HG03378 (cell line): ENCODE data around the gene KCTD21.
"Not testable (repeated sequence)": the region's sequence is repeated elsewhere in the genome, so short reads cannot be mapped to it uniquely, and the experiment has no call there.

Source experiments
- ATAC-seq: cut with Tn5 transposase; IDR thresholded peaks from one replicate; pipeline ENCODE4 v1.9.1; 2021; ENCODE audit warnings: mild to moderate bottlenecking, moderate library complexity; ENCODE audit not compliant: unreplicated experiment

The KCTD21 gene, protein sequence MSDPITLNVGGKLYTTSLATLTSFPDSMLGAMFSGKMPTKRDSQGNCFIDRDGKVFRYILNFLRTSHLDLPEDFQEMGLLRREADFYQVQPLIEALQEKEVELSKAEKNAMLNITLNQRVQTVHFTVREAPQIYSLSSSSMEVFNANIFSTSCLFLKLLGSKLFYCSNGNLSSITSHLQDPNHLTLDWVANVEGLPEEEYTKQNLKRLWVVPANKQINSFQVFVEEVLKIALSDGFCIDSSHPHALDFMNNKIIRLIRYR

DNA sequence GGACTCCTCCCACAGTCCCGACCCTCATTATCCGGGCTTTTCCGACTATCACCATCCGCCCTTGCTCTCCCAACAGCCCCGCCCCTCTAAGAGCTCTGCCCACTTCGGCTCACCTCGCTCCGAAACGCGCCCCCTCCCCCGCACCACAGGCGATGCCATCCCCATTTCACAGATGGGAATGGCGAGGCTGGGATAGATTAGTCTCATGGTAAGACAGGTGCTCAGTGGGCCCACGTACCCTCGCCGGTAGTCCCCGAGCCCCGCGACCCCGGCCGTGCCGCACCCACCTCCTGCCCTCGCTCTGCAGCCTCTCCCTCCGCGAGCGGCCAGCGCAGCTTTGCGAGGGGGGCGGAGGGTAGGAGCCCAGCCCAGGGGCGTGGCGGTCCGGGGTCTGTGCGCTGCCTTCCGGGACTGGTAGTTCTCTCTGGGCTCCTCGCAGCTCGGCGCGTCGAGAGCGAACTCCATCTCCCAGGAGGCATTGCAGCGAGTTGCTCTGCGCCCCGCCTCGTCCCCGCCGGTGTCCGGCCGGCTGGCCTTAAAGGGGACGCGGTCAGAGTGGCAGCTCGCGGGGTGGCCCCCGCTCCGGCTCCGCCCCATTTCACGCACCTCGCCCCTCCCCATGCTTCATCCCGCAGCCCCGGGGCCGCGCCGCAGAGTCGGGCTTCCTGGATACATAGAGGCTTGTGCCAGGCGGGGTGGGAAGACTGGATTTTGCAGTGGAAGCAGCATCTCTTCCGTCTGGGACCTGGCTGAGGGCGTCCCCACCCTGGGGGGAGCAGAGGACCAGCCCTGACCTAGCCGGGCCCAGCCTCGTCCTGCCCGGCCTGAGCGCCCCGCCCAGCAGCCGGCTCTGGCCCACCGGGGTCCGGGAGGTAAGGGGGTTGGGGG, at the start of gene KCTD21, which contains the start of gene USP35:
Gene KCTD21 (minus strand): TSS at position 341 of the 888 bp plus-strand sequence. CDS start 14,072 bp downstream, outside the sequence.
Gene USP35 (plus strand): TSS at position 634 of the 888 bp plus-strand sequence. CDS start 7,327 bp downstream, outside the sequence.
- ATAC-seq = peak; percentile 93

GRCh38 chr11:78237293-78238046, 49.0 kb upstream of the KCTD21 start:
- ATAC-seq = no peak

GRCh38 chr11:78234006-78234405, 45.6 kb upstream of the KCTD21 start:
- no peak for ATAC-seq

GRCh38 chr11:78233046-78233445, 44.6 kb upstream of the KCTD21 start:
- not testable (repeated sequence) for ATAC-seq

- ATAC-seq = no peak
These were observed 43.6 kb upstream of the KCTD21 start for GRCh38 chr11:78231962-78232501.

GRCh38 chr11:78230161-78230877, 41.9 kb upstream of the KCTD21 start:
- no peak for ATAC-seq

DNA sequence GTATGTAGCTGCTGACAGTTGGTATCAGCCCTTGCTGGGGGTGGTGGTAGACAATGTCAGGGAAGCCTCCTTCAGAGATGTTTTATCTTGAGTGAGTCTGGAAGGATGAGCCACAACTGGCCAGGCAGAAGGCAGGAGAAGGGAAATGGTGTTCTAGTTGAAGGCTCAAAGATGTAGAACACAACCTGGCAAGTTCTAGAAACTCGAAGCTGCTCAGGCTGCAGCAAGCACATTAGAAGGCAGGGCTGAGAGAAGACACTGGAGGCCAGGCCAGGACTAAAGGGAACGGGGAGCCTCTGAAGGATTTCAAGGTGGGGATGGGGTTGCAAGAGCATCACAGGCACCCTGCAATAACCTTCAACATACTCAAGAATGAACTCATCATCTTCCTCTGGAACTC, 40.7 kb upstream of the KCTD21 start:
- no peak for ATAC-seq

- no peak for ATAC-seq
These were observed 40.0 kb upstream of the KCTD21 start for GRCh38 chr11:78228467-78228866.

GRCh38 chr11:78227921-78228320, 39.5 kb upstream of the KCTD21 start:
- ATAC-seq = no peak

DNA sequence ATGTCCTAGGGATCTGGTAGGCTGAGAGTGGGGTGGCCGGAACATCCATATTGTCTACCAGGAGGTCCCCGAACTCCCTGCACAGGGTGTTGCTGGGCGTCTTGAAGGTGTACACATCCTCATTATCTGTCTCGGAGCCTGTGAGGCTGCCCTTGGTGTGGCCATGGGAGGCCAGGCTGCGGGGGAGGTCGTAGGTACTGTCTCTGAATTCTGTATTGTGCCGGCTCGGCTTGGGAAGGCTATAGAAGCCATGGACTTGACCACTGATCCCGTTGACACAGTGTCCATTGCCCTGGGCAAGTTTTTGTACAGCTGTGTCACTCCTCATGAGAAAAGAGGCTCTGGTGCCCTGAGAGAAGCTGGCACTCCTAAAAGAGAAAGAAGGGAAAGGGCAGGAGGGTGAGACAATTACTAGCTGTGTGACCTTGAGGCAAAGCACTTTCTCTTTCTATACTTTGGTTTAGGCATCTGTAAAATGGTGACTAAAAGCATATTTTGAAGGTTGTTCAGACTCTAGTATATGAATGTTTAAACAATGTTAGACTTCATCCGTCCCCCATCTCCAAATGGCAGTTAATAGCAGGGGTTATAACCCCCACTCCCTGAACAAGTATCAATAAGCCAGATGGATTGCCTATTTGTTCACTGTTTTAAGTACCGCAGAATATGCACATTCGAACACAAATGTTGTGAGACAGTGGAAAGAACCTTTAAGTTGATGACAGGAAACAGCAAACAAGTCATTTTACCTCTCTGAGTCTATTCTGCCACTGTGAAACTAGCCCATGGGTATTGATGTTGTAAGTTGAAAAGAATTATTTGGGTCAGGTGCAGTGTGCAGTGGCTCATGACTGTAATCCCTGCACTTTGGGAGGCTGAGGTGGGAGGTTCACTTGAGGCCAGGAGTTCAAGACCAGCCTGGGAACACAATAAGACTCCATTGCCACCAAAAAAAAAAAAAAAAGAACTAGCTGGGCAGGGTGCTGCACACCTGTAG, 38.6 kb upstream of the KCTD21 start:
- ATAC-seq = no peak

DNA sequence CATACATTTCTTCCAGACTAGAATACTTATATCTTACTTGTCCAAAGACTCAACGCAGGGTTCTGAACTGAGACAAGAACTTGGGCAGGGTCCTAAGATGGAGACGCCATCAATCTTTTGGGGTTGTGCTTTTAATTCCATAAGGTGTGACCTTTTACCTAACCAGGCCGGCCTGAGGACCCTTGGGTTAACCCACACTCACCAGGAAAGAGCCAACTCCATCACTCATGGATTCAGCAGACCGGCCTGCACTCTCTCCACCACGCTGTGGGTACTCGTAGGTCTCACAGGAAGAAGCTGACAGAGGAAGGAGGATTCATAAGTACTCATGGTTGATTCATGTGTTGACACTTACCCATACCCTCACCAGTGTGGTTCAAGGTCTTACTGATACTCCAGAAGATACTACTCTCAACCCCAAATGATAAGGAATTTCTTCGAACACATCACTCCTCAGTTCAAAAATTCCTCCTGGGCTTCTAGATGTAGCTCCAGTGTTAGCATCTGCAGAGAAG, 36.5 kb upstream of the KCTD21 start:
- ATAC-seq = no peak

- ATAC-seq = no peak
These were observed 36.1 kb upstream of the KCTD21 start for GRCh38 chr11:78224506-78224905.

DNA sequence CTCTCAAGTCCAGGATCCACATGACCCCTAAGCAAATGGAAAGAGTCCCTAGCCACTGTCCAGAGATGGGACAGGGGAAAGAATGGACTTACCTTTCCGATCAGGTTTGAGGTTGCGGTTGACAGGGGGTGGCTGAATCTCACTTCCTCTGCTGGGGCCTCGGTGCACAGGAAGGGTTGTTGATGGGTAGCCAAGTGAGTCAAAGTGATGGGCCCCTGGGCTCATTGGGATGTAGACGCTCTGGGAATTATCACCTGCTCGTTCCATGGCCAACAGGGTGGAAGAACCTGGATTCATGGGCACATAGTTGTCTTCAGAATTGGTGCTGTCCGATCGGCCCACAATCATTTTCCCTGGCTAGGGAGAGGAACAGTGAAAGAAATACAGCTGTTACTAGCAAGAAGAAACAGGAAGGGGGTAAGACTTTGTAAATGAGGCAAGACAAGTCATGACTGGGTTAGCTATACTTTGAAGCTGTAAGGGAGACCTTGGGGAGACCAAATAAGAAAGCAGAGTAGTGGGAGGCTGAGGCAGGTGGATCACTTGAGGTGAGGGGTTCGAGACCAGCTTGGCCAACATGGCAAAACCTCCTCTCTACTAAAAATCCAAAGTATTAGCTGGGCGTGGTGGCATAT, 35.0 kb upstream of the KCTD21 start:
- peak; percentile 72 for ATAC-seq

DNA sequence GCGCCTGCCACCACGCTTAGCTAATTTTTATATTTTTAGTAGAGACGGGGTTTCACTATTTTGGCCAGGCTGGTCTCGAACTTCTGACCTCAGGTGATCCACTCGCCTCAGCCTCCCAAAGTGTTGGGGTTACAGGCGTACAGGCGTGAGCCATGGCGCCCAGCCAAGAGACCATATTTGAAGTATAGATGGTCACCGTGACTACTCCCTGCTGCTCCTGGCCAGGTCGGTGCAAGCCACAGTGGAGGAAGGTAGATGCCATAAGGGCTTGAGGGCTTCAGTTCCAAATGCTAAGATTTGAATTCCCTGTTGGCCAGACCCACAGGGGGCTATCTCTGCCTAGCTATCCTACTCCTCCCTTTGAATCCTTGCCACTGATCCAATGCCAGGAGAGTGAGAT, 34.3 kb upstream of the KCTD21 start:
- ATAC-seq = not testable (repeated sequence)

DNA sequence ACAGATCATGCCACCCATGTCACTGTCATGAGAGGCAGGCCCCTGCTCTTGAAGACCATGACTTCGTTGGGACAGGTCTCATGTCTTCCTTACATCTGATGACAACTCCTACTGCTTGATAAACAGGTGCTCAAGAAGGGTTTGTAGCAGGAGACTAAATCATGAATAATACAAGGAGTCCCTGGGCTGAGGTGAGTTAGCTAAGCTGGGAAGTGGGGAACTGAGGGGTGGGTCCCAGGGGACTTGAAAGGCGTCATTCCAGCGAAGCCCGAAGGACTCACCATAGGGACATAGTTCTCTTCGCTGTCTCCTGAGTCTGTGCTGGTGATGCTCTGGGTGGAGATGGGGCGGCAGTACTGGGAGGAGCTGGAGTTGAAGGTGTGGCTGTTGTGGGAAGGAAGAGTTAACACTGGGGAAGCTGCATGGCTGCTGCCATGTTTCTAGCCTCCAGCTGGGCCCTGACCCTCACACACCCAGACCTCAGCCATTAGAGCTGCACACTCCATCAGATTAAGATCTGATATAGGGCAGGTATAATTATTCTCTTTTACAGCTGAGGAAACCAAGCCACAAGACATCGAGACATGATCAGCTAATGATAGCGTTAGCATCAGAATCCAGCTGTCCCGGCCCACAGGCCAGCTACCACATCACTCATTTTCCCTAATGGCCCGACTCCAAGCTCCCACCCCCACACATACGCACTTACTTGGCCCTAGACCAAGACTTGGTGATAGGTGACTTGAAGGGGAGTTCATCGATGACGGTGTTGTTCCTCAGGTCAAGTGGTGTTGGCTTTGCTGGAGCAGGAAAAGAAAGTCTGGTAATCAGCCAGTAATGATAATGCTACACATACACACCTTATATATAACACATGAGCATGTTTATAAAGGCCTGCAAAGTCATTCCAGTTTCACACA, 33.2 kb upstream of the KCTD21 start:
- no peak for ATAC-seq

DNA sequence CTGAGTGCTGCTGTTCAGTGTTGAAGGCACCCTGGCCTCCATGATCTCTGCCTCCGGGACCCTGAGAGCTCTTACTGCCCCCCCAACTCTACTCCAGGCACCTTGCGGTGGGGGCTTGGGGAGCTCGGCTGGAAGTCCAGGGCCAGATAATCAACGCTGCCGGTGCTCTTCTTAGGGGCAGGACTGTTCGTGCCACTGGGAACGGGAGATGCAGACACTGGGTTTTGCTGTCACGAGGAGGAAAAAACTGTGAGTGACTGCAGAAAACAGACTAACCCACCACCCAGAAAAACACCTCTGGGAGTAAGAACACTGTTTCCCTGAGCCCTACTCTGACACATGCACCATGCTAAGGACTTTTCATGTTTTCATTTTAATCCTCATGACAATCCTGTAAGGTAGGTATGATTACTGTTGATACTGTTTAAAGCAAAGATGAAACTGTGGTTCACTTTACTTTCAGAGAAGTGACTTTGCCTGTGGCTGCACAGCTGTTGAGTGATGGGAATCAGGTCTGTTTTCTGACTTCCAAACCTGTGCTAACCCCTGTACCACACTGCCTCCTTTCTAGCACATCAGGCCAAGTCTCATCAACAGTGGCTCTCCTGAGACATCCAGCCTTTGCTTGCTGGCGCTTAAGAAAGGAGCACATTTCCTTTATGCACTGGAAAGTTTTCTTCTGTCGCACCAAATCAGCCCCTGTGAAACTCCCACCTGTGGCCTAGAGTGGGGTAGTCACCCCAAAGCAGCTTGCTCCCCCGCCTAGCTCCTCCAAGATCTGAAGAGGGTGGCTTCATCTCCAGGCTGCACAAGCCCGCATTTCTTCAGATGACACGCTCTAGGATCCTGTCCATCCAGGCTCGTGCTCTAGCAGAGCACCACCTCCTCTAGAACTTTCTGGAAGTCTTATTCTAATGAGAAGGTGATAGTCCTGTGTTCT, 32.1 kb upstream of the KCTD21 start:
- no peak for ATAC-seq
